ENCODE results near the gene TRAIP.

Gene TRAIP

DNA sequence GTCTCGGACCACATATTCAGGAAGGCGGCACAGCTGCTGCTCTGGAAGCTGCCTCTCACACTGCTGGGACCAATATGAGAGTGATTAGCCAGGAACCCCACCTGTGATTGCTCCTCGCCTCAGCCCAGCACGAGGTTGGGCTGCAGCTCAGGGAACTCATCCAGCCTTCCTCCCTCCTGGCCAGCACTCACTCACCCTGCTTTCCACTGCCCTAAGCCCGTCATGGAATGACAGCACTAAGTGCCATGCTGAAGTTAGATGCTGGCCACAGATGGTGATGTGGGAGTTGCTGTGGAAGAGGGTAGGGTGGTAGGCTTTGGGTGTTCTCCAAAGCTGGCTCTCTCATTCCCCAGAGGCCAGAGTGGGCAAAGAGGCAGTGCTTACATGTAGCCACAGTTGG, 40.0 kb upstream of the TRAIP start:
- Histone ChIP-seq H3K4me3 (ENCODE audit: low read depth, low read length) (no peak overlapping the region), H3K27ac (ENCODE audit: extremely low read depth, low read depth, low read length) (no peak overlapping the region), H3K4me1 (ENCODE audit: control insufficient read depth, insufficient read depth, low read length) (no peaks in the 10 kb centered on the region), H3K9me3 (ENCODE audit: control insufficient read depth, insufficient read depth, low read depth, low read length) (no peaks in the 10 kb centered on the region), H3K36me3 (ENCODE audit: control insufficient read depth in 2 of 2, insufficient read depth in 1 of 2, low read length in 2 of 2) (no peaks in the 10 kb centered on the region)
- TF ChIP-seq, protein P1, sequence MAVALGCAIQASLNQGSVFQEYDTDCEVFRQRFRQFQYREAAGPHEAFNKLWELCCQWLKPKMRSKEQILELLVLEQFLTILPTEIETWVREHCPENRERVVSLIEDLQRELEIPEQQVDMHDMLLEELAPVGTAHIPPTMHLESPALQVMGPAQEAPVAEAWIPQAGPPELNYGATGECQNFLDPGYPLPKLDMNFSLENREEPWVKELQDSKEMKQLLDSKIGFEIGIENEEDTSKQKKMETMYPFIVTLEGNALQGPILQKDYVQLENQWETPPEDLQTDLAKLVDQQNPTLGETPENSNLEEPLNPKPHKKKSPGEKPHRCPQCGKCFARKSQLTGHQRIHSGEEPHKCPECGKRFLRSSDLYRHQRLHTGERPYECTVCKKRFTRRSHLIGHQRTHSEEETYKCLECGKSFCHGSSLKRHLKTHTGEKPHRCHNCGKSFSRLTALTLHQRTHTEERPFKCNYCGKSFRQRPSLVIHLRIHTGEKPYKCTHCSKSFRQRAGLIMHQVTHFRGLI (tag by site-specific recombination; IDR thresholded peaks at IDR 0.05), result peak; percentile 89
- TF ChIP-seq ZSCAN16 (tag by site-specific recombination; IDR thresholded peaks at IDR 0.05), result no peak
- POLR2A ChIA-PET, result interaction anchor here (0.5 kb wide), 1 partner anchor 69 kb away, joined by 3 read pairs; no protein-coding TSS in a partner anchor
- CTCF ChIA-PET, result interaction anchor here (1.1 kb wide), 1 partner anchor 14 kb away, joined by 3 read pairs; no protein-coding TSS in a partner anchor

DNA sequence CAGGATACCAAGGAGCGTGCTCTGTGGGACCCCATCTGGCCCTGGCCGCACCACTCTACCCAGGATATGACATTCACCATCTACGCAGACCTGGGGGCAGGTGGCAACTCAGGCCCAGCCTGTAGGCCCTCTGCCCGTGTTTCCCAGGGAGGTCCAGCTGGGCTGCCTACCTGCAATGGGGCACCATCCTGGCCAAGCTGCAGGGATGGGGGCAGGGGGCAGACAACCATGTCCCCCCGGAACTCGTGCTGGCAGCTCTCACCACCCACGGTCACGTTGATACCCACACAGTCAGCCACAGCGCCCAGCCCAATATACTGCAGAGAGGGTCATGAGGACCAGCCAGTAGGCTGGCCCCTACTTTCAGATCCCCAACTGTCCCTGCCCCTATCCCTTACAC, 39.4 kb upstream of the TRAIP start:
- TF ChIP-seq ZNF354C (tag by site-specific recombination; IDR thresholded peaks at IDR 0.05; ENCODE audit: borderline replicate concordance, low read depth) (no peak), MZF1 (tag by site-specific recombination; IDR thresholded peaks at IDR 0.05; ENCODE audit: borderline replicate concordance) (no peak), ZNF10 (tag by site-specific recombination; IDR thresholded peaks at IDR 0.05) (no peak)
- TF ChIP-seq, protein P2, sequence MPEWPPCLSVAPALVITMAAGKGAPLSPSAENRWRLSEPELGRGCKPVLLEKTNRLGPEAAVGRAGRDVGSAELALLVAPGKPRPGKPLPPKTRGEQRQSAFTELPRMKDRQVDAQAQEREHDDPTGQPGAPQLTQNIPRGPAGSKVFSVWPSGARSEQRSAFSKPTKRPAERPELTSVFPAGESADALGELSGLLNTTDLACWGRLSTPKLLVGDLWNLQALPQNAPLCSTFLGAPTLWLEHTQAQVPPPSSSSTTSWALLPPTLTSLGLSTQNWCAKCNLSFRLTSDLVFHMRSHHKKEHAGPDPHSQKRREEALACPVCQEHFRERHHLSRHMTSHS (tag by site-specific recombination; IDR thresholded peaks at IDR 0.05), result no peak
- TF ChIP-seq, protein P3, sequence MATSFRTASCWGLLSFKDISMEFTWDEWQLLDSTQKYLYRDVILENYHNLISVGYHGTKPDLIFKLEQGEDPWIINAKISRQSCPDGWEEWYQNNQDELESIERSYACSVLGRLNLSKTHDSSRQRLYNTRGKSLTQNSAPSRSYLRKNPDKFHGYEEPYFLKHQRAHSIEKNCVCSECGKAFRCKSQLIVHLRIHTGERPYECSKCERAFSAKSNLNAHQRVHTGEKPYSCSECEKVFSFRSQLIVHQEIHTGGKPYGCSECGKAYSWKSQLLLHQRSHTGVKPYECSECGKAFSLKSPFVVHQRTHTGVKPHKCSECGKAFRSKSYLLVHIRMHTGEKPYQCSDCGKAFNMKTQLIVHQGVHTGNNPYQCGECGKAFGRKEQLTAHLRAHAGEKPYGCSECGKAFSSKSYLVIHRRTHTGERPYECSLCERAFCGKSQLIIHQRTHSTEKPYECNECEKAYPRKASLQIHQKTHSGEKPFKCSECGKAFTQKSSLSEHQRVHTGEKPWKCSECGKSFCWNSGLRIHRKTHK (tag by site-specific recombination; IDR thresholded peaks at IDR 0.05), result no peak
- TF ChIP-seq, protein P4, sequence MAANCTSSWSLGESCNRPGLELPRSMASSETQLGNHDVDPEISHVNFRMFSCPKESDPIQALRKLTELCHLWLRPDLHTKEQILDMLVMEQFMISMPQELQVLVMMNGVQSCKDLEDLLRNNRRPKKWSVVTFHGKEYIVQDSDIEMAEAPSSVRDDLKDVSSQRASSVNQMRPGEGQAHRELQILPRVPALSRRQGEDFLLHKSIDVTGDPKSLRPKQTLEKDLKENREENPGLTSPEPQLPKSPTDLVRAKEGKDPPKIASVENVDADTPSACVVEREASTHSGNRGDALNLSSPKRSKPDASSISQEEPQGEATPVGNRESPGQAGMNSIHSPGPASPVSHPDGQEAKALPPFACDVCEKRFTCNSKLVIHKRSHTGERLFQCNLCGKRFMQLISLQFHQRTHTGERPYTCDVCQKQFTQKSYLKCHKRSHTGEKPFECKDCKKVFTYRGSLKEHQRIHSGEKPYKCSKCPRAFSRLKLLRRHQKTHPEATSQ (tag by site-specific recombination; IDR thresholded peaks at IDR 0.05), result no peak
- no peak overlapping the region for H3K27ac ChIP-seq (ENCODE audit: extremely low read depth, low read depth, low read length)
- H3K9me3 ChIP-seq (ENCODE audit: control insufficient read depth, insufficient read depth, low read depth, low read length), result no peaks in the 10 kb centered on the region
- H3K36me3 ChIP-seq (ENCODE audit: control insufficient read depth in 2 of 2, insufficient read depth in 1 of 2, low read length in 2 of 2), result no peaks in the 10 kb centered on the region
- CTCF ChIA-PET, result interaction anchor here (1.1 kb wide), 1 partner anchor 13 kb away, joined by 3 read pairs; no protein-coding TSS in a partner anchor
- no peaks in the 10 kb centered on the region for H3K4me1 ChIP-seq (ENCODE audit: control insufficient read depth, insufficient read depth, low read length)
- POLR2A ChIA-PET, result no interaction called here
- no peak overlapping the region for H3K4me3 ChIP-seq (ENCODE audit: low read depth, low read length)

DNA sequence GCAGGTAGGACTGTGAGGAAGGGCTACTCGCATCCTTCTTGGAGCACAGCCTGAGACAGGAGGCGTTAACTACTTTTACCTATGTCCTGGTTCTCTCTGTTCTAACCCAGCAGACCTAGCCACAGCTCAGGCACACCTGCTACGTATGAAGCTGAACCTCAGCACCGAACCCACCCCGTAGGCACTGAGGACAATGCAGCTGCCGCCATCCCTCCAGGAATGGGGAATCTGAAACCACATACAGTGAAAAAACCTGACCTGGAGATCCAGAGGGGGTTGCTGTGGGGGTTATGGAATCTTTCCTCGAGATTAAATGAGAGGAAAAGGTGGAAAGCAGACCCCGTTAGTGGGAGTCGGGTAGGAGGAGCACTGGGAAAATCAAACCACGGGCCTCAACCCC, 32.9 kb upstream of the TRAIP start:
- Histone ChIP-seq H3K4me1 (ENCODE audit: control insufficient read depth, insufficient read depth, low read length) (no peaks in the 10 kb centered on the region), H3K4me3 (ENCODE audit: low read depth, low read length) (no peak overlapping the region), H3K36me3 (ENCODE audit: control insufficient read depth in 2 of 2, insufficient read depth in 1 of 2, low read length in 2 of 2) (no peaks in the 10 kb centered on the region), H3K27ac (ENCODE audit: extremely low read depth, low read depth, low read length) (no peak overlapping the region), H3K9me3 (ENCODE audit: control insufficient read depth, insufficient read depth, low read depth, low read length) (no peaks in the 10 kb centered on the region)
- CTCF ChIA-PET, result interaction anchor here (1.1 kb wide), 1 partner anchor 48 kb away, joined by 5 read pairs; no protein-coding TSS in a partner anchor
- POLR2A ChIA-PET, result no interaction called here
- no peak for TF ChIP-seq SCRT1 (tag by site-specific recombination; IDR thresholded peaks at IDR 0.05; ENCODE audit: borderline replicate concordance)
- TF ChIP-seq ZNF2 (tag by site-specific recombination; IDR thresholded peaks at IDR 0.05), result no peak
- TF ChIP-seq ZFP37 (tag by site-specific recombination; IDR thresholded peaks at IDR 0.05), result no peak
- no peak for TF ChIP-seq ZNF561 (tag by site-specific recombination; IDR thresholded peaks at IDR 0.05; ENCODE audit: borderline replicate concordance)
- TF ChIP-seq OVOL3 (tag by site-specific recombination; IDR thresholded peaks at IDR 0.05), result no peak
- TF ChIP-seq, protein P5, sequence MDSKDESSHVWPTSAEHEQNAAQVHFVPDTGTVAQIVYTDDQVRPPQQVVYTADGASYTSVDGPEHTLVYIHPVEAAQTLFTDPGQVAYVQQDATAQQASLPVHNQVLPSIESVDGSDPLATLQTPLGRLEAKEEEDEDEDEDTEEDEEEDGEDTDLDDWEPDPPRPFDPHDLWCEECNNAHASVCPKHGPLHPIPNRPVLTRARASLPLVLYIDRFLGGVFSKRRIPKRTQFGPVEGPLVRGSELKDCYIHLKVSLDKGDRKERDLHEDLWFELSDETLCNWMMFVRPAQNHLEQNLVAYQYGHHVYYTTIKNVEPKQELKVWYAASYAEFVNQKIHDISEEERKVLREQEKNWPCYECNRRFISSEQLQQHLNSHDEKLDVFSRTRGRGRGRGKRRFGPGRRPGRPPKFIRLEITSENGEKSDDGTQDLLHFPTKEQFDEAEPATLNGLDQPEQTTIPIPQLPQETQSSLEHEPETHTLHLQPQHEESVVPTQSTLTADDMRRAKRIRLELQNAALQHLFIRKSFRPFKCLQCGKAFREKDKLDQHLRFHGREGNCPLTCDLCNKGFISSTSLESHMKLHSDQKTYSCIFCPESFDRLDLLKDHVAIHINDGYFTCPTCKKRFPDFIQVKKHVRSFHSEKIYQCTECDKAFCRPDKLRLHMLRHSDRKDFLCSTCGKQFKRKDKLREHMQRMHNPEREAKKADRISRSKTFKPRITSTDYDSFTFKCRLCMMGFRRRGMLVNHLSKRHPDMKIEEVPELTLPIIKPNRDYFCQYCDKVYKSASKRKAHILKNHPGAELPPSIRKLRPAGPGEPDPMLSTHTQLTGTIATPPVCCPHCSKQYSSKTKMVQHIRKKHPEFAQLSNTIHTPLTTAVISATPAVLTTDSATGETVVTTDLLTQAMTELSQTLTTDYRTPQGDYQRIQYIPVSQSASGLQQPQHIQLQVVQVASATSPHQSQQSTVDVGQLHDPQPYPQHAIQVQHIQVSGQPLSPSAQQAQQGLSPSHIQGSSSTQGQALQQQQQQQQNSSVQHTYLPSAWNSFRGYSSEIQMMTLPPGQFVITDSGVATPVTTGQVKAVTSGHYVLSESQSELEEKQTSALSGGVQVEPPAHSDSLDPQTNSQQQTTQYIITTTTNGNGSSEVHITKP (tag by site-specific recombination; IDR thresholded peaks at IDR 0.05), result no peak
- no peak for TF ChIP-seq RBAK (tag by site-specific recombination; IDR thresholded peaks at IDR 0.05)
- no peak for TF ChIP-seq ZNF473 (tag by site-specific recombination; IDR thresholded peaks at IDR 0.05)
- TF ChIP-seq, protein P6, sequence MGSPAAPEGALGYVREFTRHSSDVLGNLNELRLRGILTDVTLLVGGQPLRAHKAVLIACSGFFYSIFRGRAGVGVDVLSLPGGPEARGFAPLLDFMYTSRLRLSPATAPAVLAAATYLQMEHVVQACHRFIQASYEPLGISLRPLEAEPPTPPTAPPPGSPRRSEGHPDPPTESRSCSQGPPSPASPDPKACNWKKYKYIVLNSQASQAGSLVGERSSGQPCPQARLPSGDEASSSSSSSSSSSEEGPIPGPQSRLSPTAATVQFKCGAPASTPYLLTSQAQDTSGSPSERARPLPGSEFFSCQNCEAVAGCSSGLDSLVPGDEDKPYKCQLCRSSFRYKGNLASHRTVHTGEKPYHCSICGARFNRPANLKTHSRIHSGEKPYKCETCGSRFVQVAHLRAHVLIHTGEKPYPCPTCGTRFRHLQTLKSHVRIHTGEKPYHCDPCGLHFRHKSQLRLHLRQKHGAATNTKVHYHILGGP (tag by site-specific recombination; IDR thresholded peaks at IDR 0.05), result no peak
- no peak for TF ChIP-seq ZNF768 (tag by site-specific recombination; IDR thresholded peaks at IDR 0.05)
- TF ChIP-seq, protein P7, sequence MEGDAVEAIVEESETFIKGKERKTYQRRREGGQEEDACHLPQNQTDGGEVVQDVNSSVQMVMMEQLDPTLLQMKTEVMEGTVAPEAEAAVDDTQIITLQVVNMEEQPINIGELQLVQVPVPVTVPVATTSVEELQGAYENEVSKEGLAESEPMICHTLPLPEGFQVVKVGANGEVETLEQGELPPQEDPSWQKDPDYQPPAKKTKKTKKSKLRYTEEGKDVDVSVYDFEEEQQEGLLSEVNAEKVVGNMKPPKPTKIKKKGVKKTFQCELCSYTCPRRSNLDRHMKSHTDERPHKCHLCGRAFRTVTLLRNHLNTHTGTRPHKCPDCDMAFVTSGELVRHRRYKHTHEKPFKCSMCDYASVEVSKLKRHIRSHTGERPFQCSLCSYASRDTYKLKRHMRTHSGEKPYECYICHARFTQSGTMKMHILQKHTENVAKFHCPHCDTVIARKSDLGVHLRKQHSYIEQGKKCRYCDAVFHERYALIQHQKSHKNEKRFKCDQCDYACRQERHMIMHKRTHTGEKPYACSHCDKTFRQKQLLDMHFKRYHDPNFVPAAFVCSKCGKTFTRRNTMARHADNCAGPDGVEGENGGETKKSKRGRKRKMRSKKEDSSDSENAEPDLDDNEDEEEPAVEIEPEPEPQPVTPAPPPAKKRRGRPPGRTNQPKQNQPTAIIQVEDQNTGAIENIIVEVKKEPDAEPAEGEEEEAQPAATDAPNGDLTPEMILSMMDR (tag by site-specific recombination; IDR thresholded peaks at IDR 0.05), result no peak
